GM21381 (cell line): ENCODE measurements around the gene C21orf58.

Source experiments
- ATAC-seq: cut with Tn5 transposase; IDR thresholded peaks from one replicate; pipeline ENCODE4 v1.9.1; 2021; ENCODE audit warnings: mild to moderate bottlenecking, moderate library complexity; ENCODE audit not compliant: unreplicated experiment

C21orf58 gene

DNA sequence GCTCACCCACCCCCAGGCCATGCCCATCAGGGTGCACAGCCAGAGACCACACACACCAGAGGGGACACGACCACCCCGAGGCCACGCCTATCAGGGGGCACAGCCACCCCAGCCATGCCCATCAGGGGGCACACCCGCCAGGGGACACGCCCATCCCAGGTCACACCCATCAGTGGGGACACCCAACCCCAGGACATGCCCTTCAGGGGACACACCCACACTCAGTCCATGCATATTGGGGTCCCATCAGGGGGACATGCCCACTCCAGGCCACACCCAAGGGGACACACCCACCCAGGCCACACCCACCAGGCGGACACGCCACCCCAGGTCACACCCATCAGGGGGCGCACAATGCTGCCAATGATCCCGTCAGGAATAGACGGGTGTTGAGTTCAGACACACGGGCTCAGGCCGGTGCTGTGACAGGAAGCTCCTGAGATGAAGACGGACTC lies 59.0 kb downstream of the C21orf58 start:
- ATAC-seq = no peak

- no peak for ATAC-seq
Measured at GRCh38 chr21:46264046-46264689, 59.5 kb downstream of the C21orf58 start.

- no peak for ATAC-seq
Measured at GRCh38 chr21:46256501-46256994, 67.1 kb downstream of the C21orf58 start.

GRCh38 chr21:46255758-46256337 lies 67.8 kb downstream of the C21orf58 start:
- ATAC-seq = no peak

GRCh38 chr21:46255166-46255565 lies 68.5 kb downstream of the C21orf58 start:
- no peak for ATAC-seq

GRCh38 chr21:46254208-46254975 lies 69.3 kb downstream of the C21orf58 start:
- peak; percentile 39 for ATAC-seq

DNA sequence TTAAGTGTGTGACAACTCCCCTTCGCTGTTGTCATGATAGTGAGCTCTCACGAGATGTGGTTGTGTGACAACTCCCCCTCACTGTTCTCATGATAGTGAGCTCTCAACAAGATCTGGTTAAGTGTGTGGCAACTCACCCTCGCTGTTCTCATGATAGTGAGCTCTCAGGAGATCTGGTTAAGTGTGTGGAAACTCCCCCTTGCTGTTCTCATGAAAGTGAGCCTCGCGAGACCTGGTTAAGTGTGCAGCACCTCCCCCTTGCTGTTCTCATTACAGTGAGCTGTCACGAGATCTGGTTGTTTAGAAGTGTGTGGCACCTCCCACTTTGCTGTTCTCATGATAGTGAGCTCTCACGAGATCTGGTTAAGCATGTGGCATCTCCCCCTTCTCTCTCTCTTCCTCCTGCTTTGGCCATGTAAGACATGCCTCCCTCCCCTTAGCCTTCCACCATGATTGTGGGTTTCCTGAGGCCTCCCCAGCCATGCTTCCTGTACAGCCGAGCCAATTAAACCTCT lies 70.0 kb downstream of the C21orf58 start:
- peak; percentile 61 for ATAC-seq

GRCh38 chr21:46252840-46253239 lies 70.8 kb downstream of the C21orf58 start:
- no peak for ATAC-seq
